NOMO-1 treated with dmso at 0.1 percent for 144 hours (cell line): ENCODE data around the gene PPTC7.
"Not testable (repeated sequence)": the region's sequence is repeated elsewhere in the genome, so short reads cannot be mapped to it uniquely, and the experiment has no call there.

Experiments used
- DNase-seq: peaks from one replicate; lab custom pipeline; 2025; ENCODE audit not compliant: unreplicated experiment; lab: John Stamatoyannopoulos, UW

The PPTC7 gene, protein sequence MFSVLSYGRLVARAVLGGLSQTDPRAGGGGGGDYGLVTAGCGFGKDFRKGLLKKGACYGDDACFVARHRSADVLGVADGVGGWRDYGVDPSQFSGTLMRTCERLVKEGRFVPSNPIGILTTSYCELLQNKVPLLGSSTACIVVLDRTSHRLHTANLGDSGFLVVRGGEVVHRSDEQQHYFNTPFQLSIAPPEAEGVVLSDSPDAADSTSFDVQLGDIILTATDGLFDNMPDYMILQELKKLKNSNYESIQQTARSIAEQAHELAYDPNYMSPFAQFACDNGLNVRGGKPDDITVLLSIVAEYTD

DNA sequence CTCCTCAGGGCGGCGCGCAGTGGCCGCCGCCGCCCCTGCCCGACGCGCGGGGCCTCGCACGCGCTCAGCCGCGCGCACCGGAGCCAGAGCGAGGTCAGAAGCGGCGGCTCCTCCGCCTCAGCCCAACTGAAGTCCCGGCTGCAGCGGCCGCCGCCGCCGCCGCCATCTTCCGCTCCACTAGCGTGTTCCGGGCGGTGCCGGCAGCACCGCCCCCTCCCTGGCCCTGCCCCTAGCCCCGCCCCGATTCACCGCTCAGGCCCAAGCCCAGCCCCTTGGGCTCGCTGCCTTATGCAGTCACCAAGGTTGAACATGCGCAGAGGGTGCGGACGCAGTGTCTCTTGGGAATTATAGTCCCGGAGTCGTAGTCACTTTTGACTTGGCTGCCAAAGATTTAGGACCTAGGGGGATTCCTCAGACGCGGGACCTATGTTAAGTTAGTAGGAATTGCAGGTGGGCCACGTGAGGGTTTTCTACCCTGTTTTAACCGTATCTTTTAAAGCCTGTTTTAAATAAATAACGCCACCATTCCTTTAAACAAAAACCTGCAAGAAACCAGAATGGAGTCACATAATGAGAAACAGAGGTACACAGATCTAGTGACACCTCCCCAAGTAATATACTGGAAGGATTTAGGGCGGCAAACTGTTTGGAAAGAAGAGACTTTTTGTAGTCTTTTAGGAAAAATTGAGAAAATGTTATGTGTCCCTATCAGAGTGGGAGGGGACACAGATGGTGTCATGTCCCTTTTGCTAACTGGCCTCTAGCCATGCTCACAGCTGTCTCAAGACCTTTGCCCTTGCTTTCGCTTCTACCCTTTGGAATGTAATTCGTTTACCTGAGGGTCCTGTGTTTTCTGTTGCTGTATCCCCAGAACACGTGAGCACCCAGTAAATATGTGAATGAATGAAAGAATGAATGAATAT is at the start of gene PPTC7:
Gene PPTC7 (minus strand): TSS at position 182 of the 923 bp plus-strand sequence. CDS start 287 bp downstream, outside the sequence.
- DNase-seq = peak; percentile 90

DNA sequence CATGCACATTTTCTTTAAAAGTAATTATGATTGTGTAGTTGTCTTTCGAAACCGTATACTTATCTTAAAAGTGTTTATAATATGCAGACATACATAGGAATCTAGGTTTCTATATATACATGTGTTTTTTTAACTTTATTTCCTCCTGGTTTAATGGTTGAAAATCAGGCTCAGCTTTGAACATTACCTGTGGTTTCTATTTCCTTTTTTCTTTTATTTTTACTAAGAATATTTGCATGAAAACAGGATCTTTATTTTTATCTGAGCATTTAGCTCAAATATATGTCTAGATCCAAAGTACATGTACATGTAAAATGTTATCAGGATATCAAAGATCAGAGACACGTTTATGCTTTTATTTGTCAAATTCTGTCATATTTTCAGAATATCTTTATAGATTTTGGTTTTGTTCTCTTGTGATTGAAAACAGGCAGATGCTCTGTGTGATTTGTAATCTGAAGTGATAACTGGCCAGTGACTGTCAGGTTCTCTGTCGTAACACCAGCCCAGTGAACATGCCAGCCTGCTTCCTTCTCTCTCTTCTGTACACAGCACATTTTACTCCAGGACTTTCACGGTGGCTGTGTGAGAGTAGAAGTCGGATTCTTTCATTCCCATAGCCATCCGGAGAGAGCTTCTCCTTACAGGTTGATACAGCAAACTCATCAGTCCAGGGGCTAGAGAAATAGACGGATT is 44.5 kb upstream of the PPTC7 start:
- DNase-seq = no peak

DNA sequence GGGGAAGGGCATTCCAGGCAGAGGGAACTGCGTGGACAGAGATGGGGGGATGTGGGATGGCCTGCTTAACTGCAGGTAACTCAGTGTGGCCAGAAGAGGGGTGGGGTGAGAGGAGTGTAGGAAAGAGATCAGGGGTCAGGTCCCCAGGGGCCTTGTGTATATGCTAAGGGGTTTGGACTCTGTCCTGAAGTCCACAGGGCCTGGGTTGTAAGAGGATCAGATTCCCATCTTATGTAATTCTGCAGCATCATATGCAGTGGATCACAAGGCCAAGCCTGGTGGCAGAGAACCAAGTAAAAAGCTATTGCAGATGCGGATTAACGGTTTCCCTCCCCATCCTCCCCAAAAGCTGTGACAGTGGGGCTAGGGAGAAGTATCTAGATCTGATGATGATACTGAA is 39.5 kb upstream of the PPTC7 start:
- no peak for DNase-seq

DNA sequence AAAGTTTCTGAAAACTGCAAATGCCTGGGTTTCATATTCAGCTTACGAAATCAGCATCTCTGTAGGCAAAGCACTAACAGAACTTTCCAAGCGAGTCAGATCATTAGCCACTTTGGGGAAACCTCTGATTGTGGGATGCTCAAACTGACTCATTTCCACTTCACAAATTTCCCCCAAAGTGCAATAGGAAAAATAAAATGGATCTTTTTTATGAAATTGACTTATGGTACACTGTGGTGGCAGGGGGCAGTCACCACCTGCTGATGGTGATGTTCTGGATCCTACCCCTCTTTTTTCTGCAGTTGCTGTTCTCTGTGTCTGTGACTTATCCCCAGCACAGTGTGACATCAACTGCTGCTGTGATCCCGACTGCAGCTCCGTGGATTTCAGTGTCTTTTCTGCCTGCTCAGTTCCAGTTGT is 36.4 kb upstream of the PPTC7 start:
- no peak for DNase-seq

- no peak for DNase-seq
Observed at GRCh38 chr12:110616471-110617115, 33.5 kb upstream of the PPTC7 start.

DNA sequence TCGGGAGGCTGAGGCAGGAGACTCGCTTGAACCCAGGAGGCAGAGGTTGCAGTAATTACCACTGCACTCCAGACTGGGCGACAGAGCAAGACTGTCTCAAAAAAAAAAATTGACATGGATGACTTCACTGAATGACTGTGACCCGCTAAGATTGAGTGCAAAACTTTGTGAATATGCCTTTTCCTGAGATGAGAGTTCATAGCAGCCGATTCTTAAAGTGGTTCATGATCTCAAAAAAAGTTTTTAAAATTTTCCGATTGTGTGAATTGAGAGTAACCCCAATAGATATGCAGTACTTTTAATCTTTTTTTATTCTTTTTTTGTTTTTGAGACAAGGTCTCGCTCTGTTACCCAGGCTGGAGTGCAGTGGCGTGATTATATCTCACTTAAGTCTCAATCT is 32.1 kb upstream of the PPTC7 start:
- no peak for DNase-seq

DNA sequence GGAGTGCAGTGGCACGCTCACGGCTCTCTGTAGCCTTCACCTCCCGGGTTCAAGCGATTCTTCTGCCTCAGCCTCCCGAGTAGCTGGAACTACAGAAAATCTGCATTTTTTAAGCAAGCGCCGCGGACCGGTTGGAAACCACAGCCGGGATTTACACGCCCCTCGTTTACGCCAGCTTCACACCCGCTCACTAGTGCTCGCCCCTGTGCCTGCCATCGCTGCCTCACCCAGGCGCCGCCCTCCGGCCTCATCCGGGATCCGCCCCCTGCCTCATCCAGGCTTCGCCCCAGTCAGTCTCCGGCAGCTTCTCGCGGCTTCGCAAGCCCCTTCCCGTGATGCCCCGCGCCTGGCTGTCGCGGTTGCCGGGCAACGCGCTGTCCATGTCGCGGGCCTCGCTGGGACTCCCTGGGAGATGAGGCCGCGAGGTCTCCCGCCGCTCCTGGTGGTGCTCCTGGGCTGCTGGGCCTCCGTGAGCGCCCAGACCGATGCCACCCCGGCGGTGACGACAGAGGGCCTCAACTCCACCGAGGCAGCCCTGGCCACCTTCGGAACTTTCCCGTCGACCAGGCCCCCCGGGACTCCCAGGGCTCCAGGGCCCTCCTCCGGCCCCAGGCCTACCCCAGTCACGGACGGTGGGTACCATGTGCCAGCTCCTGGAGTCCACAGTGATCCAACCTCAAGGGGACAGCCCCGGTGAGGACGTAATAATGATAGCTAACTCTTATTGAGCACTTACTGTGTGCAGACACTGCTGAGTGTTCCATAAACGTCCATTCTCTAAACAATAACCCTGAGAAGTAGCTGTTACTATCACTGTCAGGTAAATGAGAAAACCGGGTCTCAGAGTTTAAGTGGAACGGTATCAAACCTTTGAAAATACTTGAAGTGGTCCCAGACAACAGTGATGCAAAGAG is 30.9 kb upstream of the PPTC7 start, which contains the start of gene TCTN1:
Gene TCTN1 (plus strand): TSS at position 359 of the 914 bp plus-strand sequence. CDS start 54 bp downstream, at position 413.
- DNase-seq = peak; percentile 98

GRCh38 chr12:110613071-110613770 is 30.1 kb upstream of the PPTC7 start:
- DNase-seq = no peak

DNA sequence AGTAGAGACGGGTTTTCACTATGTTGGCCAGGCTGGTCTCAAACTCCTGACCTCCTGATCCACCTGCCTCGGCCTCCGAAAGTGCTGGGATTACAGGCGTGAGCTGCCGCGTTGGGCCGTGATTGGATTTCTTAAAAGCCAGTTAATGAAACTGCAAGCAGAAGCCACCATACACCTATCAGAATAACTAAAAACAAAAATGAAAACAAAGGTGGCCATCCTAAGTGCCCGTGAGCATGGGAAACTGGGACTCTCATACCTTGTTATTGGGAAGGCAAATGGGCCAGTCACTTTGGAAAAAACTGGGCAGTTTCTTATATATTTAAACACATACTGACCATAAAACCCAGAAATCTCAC is 23.1 kb upstream of the PPTC7 start:
- DNase-seq = no peak

GRCh38 chr12:110602085-110602814 is 19.1 kb upstream of the PPTC7 start:
- DNase-seq = not testable (repeated sequence)

GRCh38 chr12:110600254-110600653 is 17.1 kb upstream of the PPTC7 start:
- DNase-seq = no peak

DNA sequence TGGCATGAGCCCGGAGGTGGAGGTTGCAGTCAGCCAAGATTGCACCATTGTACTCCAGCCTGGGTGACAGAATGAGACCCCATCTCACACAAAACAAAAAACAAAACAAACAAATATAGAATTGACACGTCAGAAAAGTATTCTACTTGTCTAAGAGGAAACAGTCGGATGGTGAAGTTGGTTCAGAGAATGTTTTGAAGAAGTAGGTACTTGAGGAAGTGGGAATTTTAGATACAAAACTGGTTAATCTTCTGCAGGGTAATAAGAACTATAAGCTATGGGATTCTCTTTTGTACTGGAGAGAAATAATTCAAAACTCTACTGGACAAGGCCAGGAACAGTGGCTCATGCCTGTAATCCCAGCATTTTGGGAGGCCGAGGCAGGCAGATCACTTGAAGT is 16.2 kb upstream of the PPTC7 start:
- no peak for DNase-seq

GRCh38 chr12:110597885-110598284 is 14.8 kb upstream of the PPTC7 start:
- DNase-seq = no peak

DNA sequence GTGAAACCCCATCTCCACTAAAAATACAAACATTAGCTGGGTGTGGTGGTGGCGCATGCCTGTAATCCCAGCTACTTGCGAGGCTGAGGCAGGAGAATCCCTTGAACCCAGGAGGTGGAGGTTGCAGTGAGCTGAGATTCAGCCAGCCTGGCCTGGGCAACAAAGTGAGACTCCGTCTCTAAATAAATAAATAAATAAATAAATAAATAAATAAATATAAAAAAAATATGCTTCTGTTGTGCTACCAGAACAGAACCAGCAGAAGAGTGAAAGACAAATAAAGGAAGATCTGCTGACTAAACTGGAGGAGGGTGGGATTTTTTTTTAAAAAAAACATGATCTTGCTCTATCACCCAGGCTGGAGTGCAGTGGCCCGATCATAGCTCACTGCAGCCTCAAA is 9.8 kb upstream of the PPTC7 start:
- not testable (repeated sequence) for DNase-seq

DNA sequence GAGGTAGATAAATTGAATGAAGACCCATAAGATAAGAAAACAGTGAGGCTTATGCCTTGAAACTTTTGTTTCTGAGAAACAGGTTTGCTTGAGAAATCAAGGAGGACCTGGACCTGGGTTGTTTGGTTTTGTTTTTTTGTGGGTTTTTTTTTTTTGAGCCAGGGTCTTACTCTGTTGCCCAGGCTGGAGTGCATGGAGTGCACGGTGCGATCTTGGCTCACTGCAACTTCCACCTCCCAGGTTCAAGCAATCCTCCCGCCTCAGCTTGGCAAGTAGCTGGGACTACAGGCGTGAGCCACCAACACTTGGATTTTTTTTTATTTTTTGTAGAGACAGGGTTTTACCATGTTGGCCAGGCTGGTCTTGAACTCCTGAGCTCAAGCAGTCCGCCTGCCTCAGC is 9.0 kb upstream of the PPTC7 start:
- no peak for DNase-seq

DNA sequence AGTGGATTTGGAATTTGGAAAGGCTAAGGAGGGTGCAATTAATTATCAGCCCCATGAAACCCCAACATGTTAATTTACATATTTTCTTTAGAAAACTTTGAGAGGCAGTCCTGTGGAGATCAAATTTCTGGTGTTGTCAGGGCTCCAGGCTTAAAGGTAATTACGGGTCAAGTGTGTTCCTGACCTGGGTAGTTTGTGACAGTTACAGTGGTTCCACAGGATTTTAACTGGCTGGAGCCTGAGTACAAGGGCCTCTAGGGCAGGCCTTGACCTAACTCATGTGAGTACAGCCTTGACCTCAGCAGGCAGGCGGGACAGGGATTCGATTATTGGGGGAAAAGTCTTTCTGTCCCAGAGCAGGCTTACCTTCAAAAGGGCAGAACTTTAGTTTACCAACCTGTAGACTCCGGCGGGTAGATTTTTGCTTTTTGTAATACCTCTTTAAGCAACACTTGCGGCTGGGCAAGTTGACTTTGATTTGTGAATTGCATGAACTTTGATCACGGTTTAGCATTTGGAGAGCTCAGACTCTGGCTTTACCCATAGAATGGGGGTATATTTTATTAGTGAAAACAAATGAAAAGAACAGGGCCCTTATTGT is 8.4 kb upstream of the PPTC7 start:
- no peak for DNase-seq

- peak; percentile 62 for DNase-seq
Observed at GRCh38 chr12:110590806-110591326, 7.7 kb upstream of the PPTC7 start.

DNA sequence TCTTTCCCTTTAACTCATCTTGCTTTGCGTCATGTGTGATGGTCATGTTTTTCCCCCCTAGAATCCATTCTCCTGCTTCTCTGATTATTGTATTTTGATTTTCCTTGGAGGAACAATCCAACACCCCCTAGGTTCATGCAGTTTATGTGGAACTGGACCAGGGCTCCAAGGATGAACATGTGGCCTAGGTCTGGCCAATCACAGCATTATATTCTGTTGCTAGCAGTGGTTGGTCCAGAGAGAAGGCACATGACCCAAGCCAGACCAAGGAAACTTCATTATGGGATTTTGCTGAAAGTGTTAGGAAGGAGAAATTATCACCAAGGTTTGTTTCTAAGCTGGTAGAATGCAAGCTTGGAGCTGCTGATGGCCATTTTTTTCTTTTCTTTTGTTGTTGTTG is 6.9 kb upstream of the PPTC7 start:
- DNase-seq = no peak
